Heart right ventricle (tissue), 16 donors: Measurements from ENCODE around the gene PHACTR3. TPM values are rescaled to one million over a fixed set of nuclear protein-coding genes. Genes with fewer than 3 reads are reported as not detected.
A peak's percentile ranks its signal among the peaks of the same experiment; 100 is the strongest.

Source experiments
- ATAC-seq, 8 donors: fragments of 200-7000 bp; cut with Tn5 transposase; one replicate each; pipeline ENCODE4 v1.9.1; 2020; ENCODE audit warnings: mild to moderate bottlenecking in 8 of 8, moderate library complexity in 8 of 8, moderate number of reproducible peaks in 1 of 8
- DNase-seq, 2 donors: peaks; one replicate each; pipeline ENCODE4 v3.0.0-alpha.2; 2020
- H3K27ac ChIP-seq, 10 donors: fragments of 200-600 bp; sonication (generic) in 2 of 10; one replicate each; pipeline versions ENCODE4 v1.5.0 to v1.8.0; 2020 to 2022; ENCODE audit warnings: mild to moderate bottlenecking in 3 of 10
- H3K27me3 ChIP-seq, 7 donors: fragments of 200-600 bp; one replicate each; pipeline ENCODE4 v1.8.0; 2021 to 2022; ENCODE audit warnings: mild to moderate bottlenecking in 2 of 7
- H3K36me3 ChIP-seq, 9 donors: fragments of 200-600 bp; sonication (generic) in 1 of 9; one replicate each; pipeline versions ENCODE4 v1.5.0 to v1.8.0; 2020 to 2022; ENCODE audit warnings: mild to moderate bottlenecking in 2 of 9
- H3K4me1 ChIP-seq, 9 donors: fragments of 200-600 bp; sonication (generic) in 1 of 9; one replicate each; pipeline versions ENCODE4 v1.5.0 to v1.8.0; 2020 to 2022; ENCODE audit warnings: mild to moderate bottlenecking in 4 of 9
- H3K4me3 ChIP-seq, 10 donors: fragments of 200-600 bp; sonication (generic) in 2 of 10; one replicate each; pipeline versions ENCODE4 v1.5.0 to v1.8.0; 2020 to 2022; ENCODE audit warnings: mild to moderate bottlenecking in 7 of 10, moderate library complexity in 2 of 10
- H3K9me3 ChIP-seq, 11 donors: fragments of 200-600 bp in 10 of 11; sonication (generic) in 2 of 11; one replicate each; pipeline versions ENCODE4 v1.5.0 to v1.8.0; 2013 to 2022; ENCODE audit warnings: mild to moderate bottlenecking in 2 of 11, control low read depth in 1 of 11, moderate library complexity in 1 of 11
- WGBS, 2 donors: extraction: QIAGEN DNeasy Blood & Tissue Kit; methylation state at CpG; one replicate each; pipeline ENCODE4 v1.1.7; 2013; ENCODE audit warnings: inconsistent platforms in 1 of 2; 5-methylcytosine and 5-hydroxymethylcytosine counted together
- intact Hi-C, 10 donors: fragments of 100-400 bp; cut with DNase I; formaldehyde crosslinking; loops; one replicate each; pipeline versions ENCODE4 v1.11.1 to v1.14.2; 2022
- polyA plus RNA-seq, 2 donors: library from polyadenylated mRNA; stranded (reverse); fragments of 200-250 nt; gene quantifications; one replicate each; pipeline ENCODE4 v1.2.3, GENCODE V29; 2013
- total RNA-seq, 10 donors: library from RNA; stranded (reverse); fragmentation: NEBNext Ultra II Directional in 3 of 10; extraction: Animal tissue kit (Norgen Biotek cat#: 25700) in 3 of 10; gene quantifications; one replicate each; pipeline versions ENCODE4 v1.2.1 to v1.2.4, GENCODE V29; 2021 to 2023
- TF ChIP-seq, protein P1 (sequence below), 9 donors: fragments of 200-600 bp; sonication (generic) in 2 of 9; IDR thresholded peaks; one replicate each; pipeline versions ENCODE4 v1.5.0 to v1.8.0; 2021 to 2022; ENCODE audit warnings: antibody characterized with exemption in 9 of 9, mild to moderate bottlenecking in 5 of 9, moderate library complexity in 1 of 9
- donor health status: Arrhythmogenic right ventricular cardiomyopathy.
- donor health status: ischemic (EF 13 %, LVEDD 7.1; RV severe dilation, severe dysfunction).
- donor health status: healthy with polysubstance abuse.
- donor health status: DM: no; HTN: yes; CAD: no.
- donor health status: DM: no; HTN: no; CAD: no.
- donor health status: ischemic (EF 25% LVEDD 6.9; RV normal size, moderate dysfunction).
- donor health status: ischemic (EF 25% LVEDD 5.7; RV mildly dilated, moderate dysfunction).
- donor health status: healthy.
- donor health status: DM: yes; HTN: yes; CAD: no.
- donor health status: Ischemic cardiomyopathy.
- donor health status: ischemic (EF 35%, LVEDD 5.7; RV mildly dilated, moderate dysfunction).
- donor health status: nonischemic (EF 11% LVEDD 7.7; RV severe dilation, severe dysfunction).
- donor health status: DM: yes; HTN: yes; CAD: no.
- donor health status: PGD.
- donor health status: ischemic (EF 29% LVEDD 5.4; RV normal size, mild dysfunction).
- donor health status: nonischemic (EF 23%, LVEDD 6.1; RV moderate dilation, normal function).

The PHACTR3 gene
- total and polyA plus RNA-seq, 12 donors, result 0.51 to 24.1 (median 3.7) TPM

- peak overlapping the region in 7 of 10 donors; percentile 23 to 67 (median 57) for H3K27ac ChIP-seq
- H3K4me1 ChIP-seq, result peaks cover 0 to 31% (median 13%) of the 10 kb centered on the region in 9 donors
These were observed 17.7 kb upstream of the PHACTR3 start for GRCh38 chr20:59586613-59587012.

GRCh38 chr20:59587570-59587969 lies 16.8 kb upstream of the PHACTR3 start:
- peaks cover 0 to 26% (median 12%) of the 10 kb centered on the region in 9 donors for H3K4me1 ChIP-seq
- DNase-seq (no peak), ATAC-seq (no peak)
- H3K9me3 ChIP-seq, result peaks cover 0 to 9% (median 0%) of the 10 kb centered on the region in 11 donors
- peak overlapping the region in 1 of 10 donors; percentile 67 for H3K27ac ChIP-seq
- no peak overlapping the region for H3K4me3 ChIP-seq
- TF ChIP-seq, protein P1, sequence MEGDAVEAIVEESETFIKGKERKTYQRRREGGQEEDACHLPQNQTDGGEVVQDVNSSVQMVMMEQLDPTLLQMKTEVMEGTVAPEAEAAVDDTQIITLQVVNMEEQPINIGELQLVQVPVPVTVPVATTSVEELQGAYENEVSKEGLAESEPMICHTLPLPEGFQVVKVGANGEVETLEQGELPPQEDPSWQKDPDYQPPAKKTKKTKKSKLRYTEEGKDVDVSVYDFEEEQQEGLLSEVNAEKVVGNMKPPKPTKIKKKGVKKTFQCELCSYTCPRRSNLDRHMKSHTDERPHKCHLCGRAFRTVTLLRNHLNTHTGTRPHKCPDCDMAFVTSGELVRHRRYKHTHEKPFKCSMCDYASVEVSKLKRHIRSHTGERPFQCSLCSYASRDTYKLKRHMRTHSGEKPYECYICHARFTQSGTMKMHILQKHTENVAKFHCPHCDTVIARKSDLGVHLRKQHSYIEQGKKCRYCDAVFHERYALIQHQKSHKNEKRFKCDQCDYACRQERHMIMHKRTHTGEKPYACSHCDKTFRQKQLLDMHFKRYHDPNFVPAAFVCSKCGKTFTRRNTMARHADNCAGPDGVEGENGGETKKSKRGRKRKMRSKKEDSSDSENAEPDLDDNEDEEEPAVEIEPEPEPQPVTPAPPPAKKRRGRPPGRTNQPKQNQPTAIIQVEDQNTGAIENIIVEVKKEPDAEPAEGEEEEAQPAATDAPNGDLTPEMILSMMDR (IDR thresholded peaks at IDR 0.05), result no peak
- intact Hi-C loops, result loop anchor here in 1 of 10 donors (10.0 kb wide), 1 partner anchor 247 kb away; no protein-coding TSS in a partner anchor
- H3K27me3 ChIP-seq, result peaks cover 0 to 2% (median 0%) of the 10 kb centered on the region in 7 donors
- 82 to 89% methylated on average over 6 of the region's 6 CpGs for WGBS, 2 donors
- no peaks in the 10 kb centered on the region for H3K36me3 ChIP-seq

More at GRCh38 chr20:59586613-59587012, 17.7 kb upstream of the PHACTR3 start:
- DNase-seq, result no peak
- H3K4me3 ChIP-seq, result no peak overlapping the region
- H3K9me3 ChIP-seq, result peaks cover 0 to 9% (median 0%) of the 10 kb centered on the region in 11 donors
- ATAC-seq, result no peak
- intact Hi-C loops, result loop anchor here in 1 of 10 donors (10.0 kb wide), 1 partner anchor 248 kb away; no protein-coding TSS in a partner anchor
- TF ChIP-seq, protein P1 (IDR thresholded peaks at IDR 0.05), result no peak
- H3K36me3 ChIP-seq, result no peaks in the 10 kb centered on the region
- 79 to 83% methylated on average over 6 of the region's 6 CpGs for whole genome bisulfite sequencing, 2 donors
- peaks cover 0 to 2% (median 0%) of the 10 kb centered on the region in 7 donors for H3K27me3 ChIP-seq

DNA sequence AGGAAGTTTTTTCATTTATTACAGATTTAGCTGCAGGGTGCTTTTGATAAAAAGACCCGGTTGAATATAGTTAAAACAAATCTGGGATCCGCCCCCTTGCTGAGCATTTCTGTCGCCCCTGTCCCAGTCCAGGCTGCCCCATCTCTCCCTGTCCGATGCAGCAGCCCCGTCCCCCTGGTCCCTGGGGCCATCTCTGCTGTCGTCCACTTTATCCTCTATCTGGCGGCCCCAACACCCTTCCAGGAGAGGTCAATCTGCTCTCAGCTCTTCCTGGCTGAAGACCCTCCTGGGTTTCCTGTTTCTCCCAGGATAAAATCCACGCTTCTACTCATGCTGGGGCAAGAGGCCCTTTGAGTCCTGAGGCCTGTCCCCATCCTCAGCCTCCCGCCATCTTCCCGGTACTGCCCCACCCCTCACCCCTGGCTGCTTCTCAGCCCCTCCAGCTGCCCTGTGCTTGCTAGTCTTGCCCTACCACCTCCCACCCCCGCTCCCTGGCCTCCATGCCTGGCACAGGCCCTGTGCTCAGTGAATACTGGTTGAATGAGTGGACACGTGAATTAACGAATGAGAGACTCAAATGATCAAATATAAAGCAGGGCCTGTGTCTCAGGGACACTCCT lies 16.0 kb upstream of the PHACTR3 start:
- DNase-seq (no peak), ATAC-seq (no peak)
- H3K36me3 ChIP-seq, result no peaks in the 10 kb centered on the region
- peaks cover 0 to 19% (median 9%) of the 10 kb centered on the region in 9 donors for H3K4me1 ChIP-seq
- peaks cover 0 to 9% (median 0%) of the 10 kb centered on the region in 11 donors for H3K9me3 ChIP-seq
- H3K4me3 ChIP-seq, result no peak overlapping the region
- intact Hi-C loops, result loop anchor here in 1 of 10 donors (10.0 kb wide), 1 partner anchor 246 kb away; no protein-coding TSS in a partner anchor
- peaks cover 0 to 2% (median 0%) of the 10 kb centered on the region in 7 donors for H3K27me3 ChIP-seq
- whole genome bisulfite sequencing, 2 donors, result 85 to 90% methylated on average over 13 of the region's 13 CpGs
- TF ChIP-seq, protein P1 (IDR thresholded peaks at IDR 0.05), result no peak
- H3K27ac ChIP-seq, result peak overlapping the region in 1 of 10 donors; percentile 67

DNA sequence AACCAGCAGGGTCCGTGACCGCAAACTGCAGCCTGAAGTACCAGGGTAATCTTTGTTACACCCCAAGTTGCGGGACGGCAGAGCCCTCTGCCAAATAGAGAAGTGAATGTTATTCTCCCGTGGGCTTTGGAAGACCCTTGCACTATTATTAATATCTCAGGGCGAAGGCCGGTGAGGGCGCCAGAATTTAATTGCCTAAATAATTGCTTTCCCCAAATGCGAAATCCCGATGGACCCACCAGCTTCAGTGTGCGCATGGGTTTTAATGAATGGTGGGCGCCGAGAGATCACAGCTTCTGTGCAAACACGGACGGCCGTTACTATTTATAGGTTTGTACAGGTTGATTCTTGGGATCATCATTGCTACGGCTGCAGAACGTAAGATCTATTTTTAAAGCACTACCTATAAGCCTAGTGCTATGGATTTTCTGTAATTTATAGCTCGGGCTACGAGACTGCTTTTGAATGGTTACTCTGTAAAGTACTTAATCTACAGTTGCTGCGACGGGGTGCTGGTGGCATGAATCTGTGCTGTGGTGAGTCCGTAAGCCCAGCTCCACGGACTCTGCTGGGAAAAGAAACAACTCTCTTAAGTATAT lies 15.2 kb upstream of the PHACTR3 start:
- WGBS, 2 donors, result 88 to 89% methylated on average over 24 of the region's 24 CpGs
- Histone ChIP-seq H3K4me3 (no peak overlapping the region), H3K27me3 (peaks cover 0 to 2% (median 0%) of the 10 kb centered on the region in 7 donors), H3K27ac (peak overlapping the region in 1 of 10 donors; percentile 67), H3K36me3 (no peaks in the 10 kb centered on the region), H3K9me3 (peaks cover 0 to 9% (median 0%) of the 10 kb centered on the region in 11 donors), H3K4me1 (peaks cover 0 to 16% (median 9%) of the 10 kb centered on the region in 9 donors)
- DNase-seq, result no peak
- intact Hi-C loops, result loop anchor here in 1 of 10 donors (10.0 kb wide), 1 partner anchor 246 kb away; no protein-coding TSS in a partner anchor
- TF ChIP-seq, protein P1 (IDR thresholded peaks at IDR 0.05), result no peak
- no peak for ATAC-seq
